Activated naive CD8-positive, alpha-beta T cell (primary cell): ENCODE results near the gene SDK2.
"Not testable (repeated sequence)": the region's sequence is repeated elsewhere in the genome, so short reads cannot be mapped to it uniquely, and the experiment has no call there.

ENCODE experiments used
- H3K27ac Mint-ChIP-seq: one replicate; pipeline ENCODE4 v1.8.0; 2021; ENCODE audit warnings: mixed read lengths
- H3K27me3 Mint-ChIP-seq: one replicate; pipeline ENCODE4 v1.8.0; 2021; ENCODE audit warnings: mixed read lengths
- H3K36me3 Mint-ChIP-seq: one replicate; pipeline ENCODE4 v1.8.0; 2021; ENCODE audit warnings: mixed read lengths
- H3K4me1 Mint-ChIP-seq: one replicate; pipeline ENCODE4 v1.8.0; 2021; ENCODE audit warnings: low read depth, mixed read lengths
- H3K4me3 Mint-ChIP-seq: one replicate; pipeline ENCODE4 v1.8.0; 2021; ENCODE audit warnings: mild to moderate bottlenecking, mixed read lengths
- H3K9me3 Mint-ChIP-seq: one replicate; pipeline ENCODE4 v1.8.0; 2021; ENCODE audit warnings: low read depth, mixed read lengths

SDK2 gene

GRCh38 chr17:73324711-73325526 lies 319.3 kb downstream of the SDK2 start:
- no peak overlapping the region for H3K27ac Mint-ChIP-seq
- peaks cover 4% of the 10 kb centered on the region for H3K27me3 Mint-ChIP-seq
- no peaks in the 10 kb centered on the region for H3K4me1 Mint-ChIP-seq
- no peak overlapping the region for H3K4me3 Mint-ChIP-seq
- H3K9me3 Mint-ChIP-seq: no peaks in the 10 kb centered on the region
- H3K36me3 Mint-ChIP-seq: no peaks in the 10 kb centered on the region

- no peak overlapping the region for H3K4me3 Mint-ChIP-seq
- no peaks in the 10 kb centered on the region for H3K4me1 Mint-ChIP-seq
- H3K9me3 Mint-ChIP-seq: no peaks in the 10 kb centered on the region
- H3K27ac Mint-ChIP-seq: no peak overlapping the region
- H3K27me3 Mint-ChIP-seq: peaks cover 4% of the 10 kb centered on the region
- H3K36me3 Mint-ChIP-seq: no peaks in the 10 kb centered on the region
Measured at GRCh38 chr17:73324160-73324475, 320.1 kb downstream of the SDK2 start.

- H3K9me3 Mint-ChIP-seq: no peaks in the 10 kb centered on the region
- H3K4me3 Mint-ChIP-seq: no peak overlapping the region
- H3K36me3 Mint-ChIP-seq: no peaks in the 10 kb centered on the region
- peaks cover 4% of the 10 kb centered on the region for H3K27me3 Mint-ChIP-seq
- H3K4me1 Mint-ChIP-seq: no peaks in the 10 kb centered on the region
- H3K27ac Mint-ChIP-seq: no peak overlapping the region
Measured at GRCh38 chr17:73323409-73324159, 320.7 kb downstream of the SDK2 start.

GRCh38 chr17:73320601-73321264 lies 323.5 kb downstream of the SDK2 start:
- Mint-ChIP-seq H3K4me1 (no peaks in the 10 kb centered on the region), H3K36me3 (no peaks in the 10 kb centered on the region), H3K27ac (no peak overlapping the region), H3K4me3 (no peak overlapping the region), H3K9me3 (no peaks in the 10 kb centered on the region), H3K27me3 (peaks cover 4% of the 10 kb centered on the region)

GRCh38 chr17:73319766-73320165 lies 324.5 kb downstream of the SDK2 start:
- peaks cover 4% of the 10 kb centered on the region for H3K27me3 Mint-ChIP-seq

GRCh38 chr17:73318836-73319235 lies 325.4 kb downstream of the SDK2 start:
- no peaks in the 10 kb centered on the region for H3K36me3 Mint-ChIP-seq
- peaks cover 2% of the 10 kb centered on the region for H3K27me3 Mint-ChIP-seq
- no peaks in the 10 kb centered on the region for H3K4me1 Mint-ChIP-seq
- H3K27ac Mint-ChIP-seq: no peak overlapping the region
- H3K4me3 Mint-ChIP-seq: no peak overlapping the region
- no peaks in the 10 kb centered on the region for H3K9me3 Mint-ChIP-seq

More at GRCh38 chr17:73319766-73320165, 324.5 kb downstream of the SDK2 start:
- no peak overlapping the region for H3K4me3 Mint-ChIP-seq
- H3K36me3 Mint-ChIP-seq: no peaks in the 10 kb centered on the region
- no peaks in the 10 kb centered on the region for H3K4me1 Mint-ChIP-seq
- H3K27ac Mint-ChIP-seq: no peak overlapping the region
- no peaks in the 10 kb centered on the region for H3K9me3 Mint-ChIP-seq

GRCh38 chr17:73318427-73318813 lies 325.8 kb downstream of the SDK2 start:
- H3K4me1 Mint-ChIP-seq: no peaks in the 10 kb centered on the region
- no peaks in the 10 kb centered on the region for H3K36me3 Mint-ChIP-seq
- H3K4me3 Mint-ChIP-seq: no peak overlapping the region
- H3K27me3 Mint-ChIP-seq: peaks cover 2% of the 10 kb centered on the region
- no peaks in the 10 kb centered on the region for H3K9me3 Mint-ChIP-seq
- no peak overlapping the region for H3K27ac Mint-ChIP-seq

GRCh38 chr17:73317513-73318426 lies 326.5 kb downstream of the SDK2 start:
- Mint-ChIP-seq H3K36me3 (no peaks in the 10 kb centered on the region), H3K4me3 (no peak overlapping the region), H3K4me1 (no peaks in the 10 kb centered on the region), H3K27ac (no peak overlapping the region), H3K9me3 (no peaks in the 10 kb centered on the region), H3K27me3 (no peaks in the 10 kb centered on the region)

- no peaks in the 10 kb centered on the region for H3K27me3 Mint-ChIP-seq
- H3K36me3 Mint-ChIP-seq: no peaks in the 10 kb centered on the region
- no peaks in the 10 kb centered on the region for H3K9me3 Mint-ChIP-seq
- no peak overlapping the region for H3K4me3 Mint-ChIP-seq
- H3K27ac Mint-ChIP-seq: no peak overlapping the region
- no peaks in the 10 kb centered on the region for H3K4me1 Mint-ChIP-seq
Measured at GRCh38 chr17:73316919-73317505, 327.2 kb downstream of the SDK2 start.

GRCh38 chr17:73315471-73315870 lies 328.8 kb downstream of the SDK2 start:
- no peaks in the 10 kb centered on the region for H3K27me3 Mint-ChIP-seq

GRCh38 chr17:73313526-73314127 lies 330.6 kb downstream of the SDK2 start:
- H3K9me3 Mint-ChIP-seq: no peaks in the 10 kb centered on the region
- H3K27ac Mint-ChIP-seq: peak overlapping the region; percentile 24
- H3K4me3 Mint-ChIP-seq: peak overlapping the region; percentile 30
- no peaks in the 10 kb centered on the region for H3K27me3 Mint-ChIP-seq
- H3K4me1 Mint-ChIP-seq: peaks cover 13% of the 10 kb centered on the region
- H3K36me3 Mint-ChIP-seq: no peaks in the 10 kb centered on the region

More at GRCh38 chr17:73315471-73315870, 328.8 kb downstream of the SDK2 start:
- Mint-ChIP-seq H3K4me1 (peaks cover 3% of the 10 kb centered on the region), H3K27ac (no peak overlapping the region), H3K4me3 (no peak overlapping the region), H3K36me3 (no peaks in the 10 kb centered on the region), H3K9me3 (no peaks in the 10 kb centered on the region)

- not testable (repeated sequence) for H3K27me3 Mint-ChIP-seq, H3K27ac Mint-ChIP-seq, H3K36me3 Mint-ChIP-seq, H3K9me3 Mint-ChIP-seq
- Mint-ChIP-seq H3K4me1 (peaks cover 13% of the 10 kb centered on the region), H3K4me3 (peak overlapping the region; percentile 85)
Measured at GRCh38 chr17:73312887-73313286, 331.4 kb downstream of the SDK2 start.

- Mint-ChIP-seq H3K4me1 (peaks cover 13% of the 10 kb centered on the region), H3K4me3 (peak within 1 kb of the TSS; percentile 85), H3K27ac (no peak within 1 kb of the TSS), H3K36me3 (no peaks in the 10 kb centered on the region), H3K9me3 (no peaks in the 10 kb centered on the region), H3K27me3 (no peaks in the 10 kb centered on the region)
Measured at GRCh38 chr17:73311781-73312641, 332.2 kb downstream of the SDK2 start, which contains the start of gene CDC42EP4. Gene CDC42EP4, minus strand, starts transcription at chr17:73312001. Its CDS starts 25,501 bp downstream, at chr17:73286500.
